IMR-90 (cell line): ENCODE results near the gene PRKAR1B. TPM values are rescaled to one million over a fixed set of nuclear protein-coding genes. Genes with fewer than 3 reads are reported as not detected.

Source experiments
- ATAC-seq: fragments of 200-7000 bp; cut with Tn5 transposase; 2 replicates; pipeline ENCODE4 v1.9.1; 2020; ENCODE audit warnings: low read depth, mild to moderate bottlenecking, moderate library complexity
- BruUV-seq: library from RNA; stranded (reverse); fragments of 400-500 nt; replicated peaks from 2 replicates; lab custom pipeline; 2021; lab: Mats Ljungman, UMichigan
- CTCF ChIA-PET: fragments of 300-600 bp; formaldehyde crosslinking; extraction: SDS; loops from one replicate; lab custom pipeline; 2021; ENCODE audit warnings: antibody characterized with exemption; lab: Yijun Ruan, JAX
- POLR2A ChIA-PET: fragments of 300-600 bp; sonication (Branson Sonifier 250); formaldehyde crosslinking; loops from one replicate; lab custom pipeline; 2022; ENCODE audit warnings: antibody characterized with exemption; ENCODE audit not compliant: unreplicated experiment; lab: Charles Lee
- DNase-seq: peaks from one replicate; pipeline ENCODE4 v3.0.0; 2013
- H2AFZ ChIP-seq: replicated peaks from 2 replicates; pipeline ENCODE3; 2013; ENCODE audit warnings: low read length, mild to moderate bottlenecking; ENCODE audit not compliant: poor library complexity
- H2AK5ac ChIP-seq: 2 replicates; pipeline ENCODE4 v1.6.1; 2013; ENCODE audit warnings: low read depth, low read length, inconsistent platforms
- H2AK9ac ChIP-seq: replicated peaks from 2 replicates; pipeline ENCODE3; 2013; ENCODE audit warnings: mild to moderate bottlenecking, low read depth, low read length, moderate library complexity; ENCODE audit not compliant: poor library complexity
- H2BK120ac ChIP-seq: 2 replicates; pipeline ENCODE4 v1.6.1; 2013; ENCODE audit warnings: low read depth, low read length, inconsistent platforms
- H2BK15ac ChIP-seq: 3 replicates; pipeline ENCODE4 v1.6.1; 2013; ENCODE audit warnings: low read depth, low read length, inconsistent platforms
- H2BK20ac ChIP-seq: 2 replicates; pipeline ENCODE4 v1.6.1; 2013; ENCODE audit warnings: low read depth, mild to moderate bottlenecking, inconsistent platforms, low read length, moderate library complexity
- H2BK5ac ChIP-seq: 2 replicates; pipeline ENCODE4 v1.6.1; 2013; ENCODE audit warnings: mild to moderate bottlenecking, low read depth, low read length, inconsistent platforms; ENCODE audit not compliant: poor library complexity, severe bottlenecking
- H3K14ac ChIP-seq: replicated peaks from 2 replicates; pipeline ENCODE4 v1.6.1; 2013; ENCODE audit warnings: low read depth, low read length, inconsistent platforms
- H3K18ac ChIP-seq: 2 replicates; pipeline ENCODE4 v1.6.1; 2013; ENCODE audit warnings: low read depth, low read length, control low read depth
- H3K23ac ChIP-seq: 2 replicates; pipeline ENCODE4 v1.6.1; 2013; ENCODE audit warnings: low read depth, low read length, inconsistent platforms
- H3K27ac ChIP-seq: 2 replicates; pipeline ENCODE4 v1.5.1; 2013; ENCODE audit warnings: mild to moderate bottlenecking, control low read depth, low read length; ENCODE audit not compliant: insufficient read depth
- H3K27me3 ChIP-seq: 2 replicates; pipeline ENCODE4 v1.6.1; 2013; ENCODE audit warnings: low read length; ENCODE audit not compliant: control insufficient read depth, insufficient read depth
- H3K36me3 ChIP-seq: 2 replicates; pipeline ENCODE4 v1.6.1; 2013; ENCODE audit warnings: low read length, mixed read lengths; ENCODE audit not compliant: control insufficient read depth, insufficient read depth
- H3K4ac ChIP-seq: 2 replicates; pipeline ENCODE4 v1.6.1; 2013; ENCODE audit warnings: low read depth, low read length, inconsistent platforms
- H3K4me1 ChIP-seq: 2 replicates; pipeline ENCODE4 v1.6.1; 2013; ENCODE audit warnings: low read length, mixed read lengths; ENCODE audit not compliant: control insufficient read depth, insufficient read depth
- H3K4me2 ChIP-seq: 2 replicates; pipeline ENCODE4 v1.6.1; 2013; ENCODE audit warnings: low read depth, mild to moderate bottlenecking, control low read depth, low read length, moderate library complexity
- H3K4me3 ChIP-seq: 2 replicates; pipeline ENCODE4 v1.5.1; 2013; ENCODE audit warnings: low read depth, mild to moderate bottlenecking, control low read depth, low read length, moderate library complexity; ENCODE audit not compliant: insufficient read depth
- H3K56ac ChIP-seq: 2 replicates; pipeline ENCODE4 v1.6.1; 2013; ENCODE audit warnings: low read length, inconsistent platforms; ENCODE audit not compliant: insufficient read depth; ENCODE audit errors: extremely low read depth
- H3K79me1 ChIP-seq, 2 experiments: 2 replicates each; pipeline ENCODE4 v1.6.1; 2013; ENCODE audit warnings: low read length in 2 of 2, inconsistent platforms in 1 of 2, low read depth in 1 of 2
- H3K9ac ChIP-seq: 2 replicates; pipeline ENCODE4 v1.6.1; 2013; ENCODE audit warnings: low read depth, low read length, control low read depth
- H3K9me1 ChIP-seq: 2 replicates; pipeline ENCODE4 v1.6.1; 2013; ENCODE audit warnings: low read length, inconsistent platforms; ENCODE audit not compliant: insufficient read depth
- H3K9me3 ChIP-seq: 2 replicates; pipeline ENCODE4 v1.6.1; 2013; ENCODE audit warnings: low read length; ENCODE audit not compliant: control insufficient read depth, insufficient read depth
- H4K20me1 ChIP-seq: 2 replicates; pipeline ENCODE4 v1.6.1; 2013; ENCODE audit warnings: low read length, inconsistent platforms; ENCODE audit not compliant: insufficient read depth
- H4K5ac ChIP-seq: 2 replicates; pipeline ENCODE4 v1.6.1; 2013; ENCODE audit warnings: mild to moderate bottlenecking, low read depth, low read length, control low read depth
- H4K8ac ChIP-seq, 2 experiments: 2 replicates each; pipeline ENCODE4 v1.6.1; 2013; ENCODE audit warnings: low read depth in 2 of 2, low read length in 2 of 2, control low read depth in 1 of 2, inconsistent platforms in 1 of 2
- H4K91ac ChIP-seq: 2 replicates; pipeline ENCODE4 v1.6.1; 2013; ENCODE audit warnings: low read depth, low read length, inconsistent platforms; ENCODE audit not compliant: insufficient read depth
- BHLHE40 ChIP-seq: fragments of 150-350 bp; IDR thresholded peaks from 2 replicates; pipeline ENCODE4 v1.6.1; 2016; ENCODE audit warnings: mild to moderate bottlenecking, low read depth, low read length
- CEBPB ChIP-seq: IDR thresholded peaks from 2 replicates; pipeline ENCODE4 v1.6.1; 2012; ENCODE audit warnings: low read depth, low read length, improper control_type of control experiment
- CHD1 ChIP-seq: IDR thresholded peaks from 2 replicates; pipeline ENCODE4 v1.6.1; 2012; ENCODE audit warnings: low read depth, low read length, improper control_type of control experiment
- MAZ ChIP-seq: IDR thresholded peaks from 2 replicates; pipeline ENCODE4 v1.6.1; 2012; ENCODE audit warnings: low read depth, mild to moderate bottlenecking, low read length, improper control_type of control experiment, moderate library complexity, borderline replicate concordance
- MXI1 ChIP-seq: IDR thresholded peaks from 2 replicates; pipeline ENCODE4 v1.6.1; 2012; ENCODE audit warnings: low read depth, mild to moderate bottlenecking, low read length, moderate library complexity, borderline replicate concordance
- NFE2L2 ChIP-seq: fragments of 150-350 bp; IDR thresholded peaks from 2 replicates; pipeline ENCODE4 v1.6.1; 2016; ENCODE audit warnings: low read depth, mild to moderate bottlenecking, low read length
- POLR2A ChIP-seq: IDR thresholded peaks from 2 replicates; pipeline ENCODE4 v1.6.1; 2012; ENCODE audit warnings: mild to moderate bottlenecking, low read depth, low read length
- RAD21 ChIP-seq: IDR thresholded peaks from 2 replicates; pipeline ENCODE4 v1.6.1; 2012; ENCODE audit warnings: low read length, improper control_type of control experiment
- WGBS, 2 experiments: methylation state at CpG; one replicate each; pipeline versions ENCODE4 v1.1.5 to v1.1.7; 2013; ENCODE audit warnings: missing lambda C conversion rate in 2 of 2; ENCODE audit not compliant: insufficient read length in 1 of 2; ENCODE audit errors: extremely low coverage in 2 of 2; 5-methylcytosine and 5-hydroxymethylcytosine counted together
- dilution Hi-C: fragments of 300-500 bp; cut with HindIII; formaldehyde crosslinking; loops from one replicate; pipeline ENCODE4 v1.14.3; 2018; ENCODE audit warnings: low sequenced_read_pairs; ENCODE audit not compliant: unreplicated experiment
- in situ Hi-C: fragments of 300-500 bp; cut with MboI; formaldehyde crosslinking; loops from 3 replicates; pipeline ENCODE4 v1.14.3; 2019; ENCODE audit warnings: low sequenced_read_pairs, inconsistent platforms, mixed read lengths
- intact Hi-C: fragments of 100-400 bp; cut with micrococcal nuclease; formaldehyde crosslinking; loops from 2 replicates; pipeline ENCODE4 v1.10.0; 2022
- polyA plus RNA-seq, 3 experiments: library from polyadenylated mRNA; depleted of rRNA; stranded (reverse); fragments of >200 nt; gene quantifications; 2 replicates each; pipeline ENCODE4 v1.2.3, GENCODE V29; 2012; ENCODE audit warnings: low replicate concordance in 1 of 3
- total RNA-seq: library from RNA; depleted of rRNA; stranded (reverse); fragments of >200 nt; gene quantifications from 2 replicates; pipeline ENCODE4 v1.2.3, GENCODE V29; 2012
- TF ChIP-seq, protein P1 (sequence below): fragments of 150-350 bp; IDR thresholded peaks from 2 replicates; pipeline ENCODE4 v1.6.1; 2017; ENCODE audit warnings: mild to moderate bottlenecking, antibody characterized with exemption, low read length, low read depth
- TF ChIP-seq, protein P2 (sequence below): fragments of 150-350 bp; IDR thresholded peaks from 2 replicates; pipeline ENCODE4 v1.6.1; 2016; ENCODE audit warnings: low read depth, mild to moderate bottlenecking, low read length, moderate library complexity, borderline replicate concordance
- TF ChIP-seq, protein P3 (sequence below): conservative IDR thresholded peaks from 2 replicates; pipeline ENCODE4 v1.5.1; 2012; ENCODE audit warnings: mild to moderate bottlenecking, low read depth, low read length, improper control_type of control experiment

PRKAR1B gene
- total and polyA plus RNA-seq, 2 of the 4 experiments (the other 2 are of a cell fraction) = 15.2 to 20.2 TPM

GRCh38 chr7:549066-549890 lies 177.8 kb downstream of the PRKAR1B start (continued):
- TF ChIP-seq, protein P1, sequence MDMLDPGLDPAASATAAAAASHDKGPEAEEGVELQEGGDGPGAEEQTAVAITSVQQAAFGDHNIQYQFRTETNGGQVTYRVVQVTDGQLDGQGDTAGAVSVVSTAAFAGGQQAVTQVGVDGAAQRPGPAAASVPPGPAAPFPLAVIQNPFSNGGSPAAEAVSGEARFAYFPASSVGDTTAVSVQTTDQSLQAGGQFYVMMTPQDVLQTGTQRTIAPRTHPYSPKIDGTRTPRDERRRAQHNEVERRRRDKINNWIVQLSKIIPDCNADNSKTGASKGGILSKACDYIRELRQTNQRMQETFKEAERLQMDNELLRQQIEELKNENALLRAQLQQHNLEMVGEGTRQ = no peak

- Histone ChIP-seq H4K20me1 (no peaks in the 10 kb centered on the region), H2AFZ (no peak overlapping the region), H3K56ac (no peak overlapping the region), H3K9me1 (0 out of 2 replicates have a peak, but pooled peaks cover 4% of the 10 kb centered on the region), H3K79me1 (no peaks in the 10 kb centered on the region), H2BK20ac (no peak overlapping the region), H2BK15ac (no peak overlapping the region), H3K4ac (no peak overlapping the region), H2BK120ac (no peak overlapping the region), H3K23ac (no peak overlapping the region), H3K4me3 (no peak overlapping the region), H2AK9ac (no peak overlapping the region), H4K91ac (no peak overlapping the region), H3K27ac (no peak overlapping the region), H3K36me3 (no peaks in the 10 kb centered on the region), H2AK5ac (no peak overlapping the region), H3K14ac (no peak overlapping the region), H3K4me1 (peaks cover 3% of the 10 kb centered on the region), H3K27me3 (no peaks in the 10 kb centered on the region; the same call in 1 of the 2 replicates), H2BK5ac (no peak overlapping the region), H4K8ac (no peak overlapping the region), H3K4me2 (no peak overlapping the region), H3K9me3 (no peaks in the 10 kb centered on the region), H4K5ac (no peak overlapping the region), H3K9ac (no peak overlapping the region), H3K18ac (no peak overlapping the region)
- DNase-seq = no peak
- ChIA-PET CTCF (no interaction called here), POLR2A (no interaction called here)
- 91% methylated on average over 4 of the region's 11 CpGs; no CpG with 5 or more reads in 1 of the 2 experiments for WGBS, 2 experiments
- in situ Hi-C loops (no loop called here), dilution Hi-C loops (no loop called here), intact Hi-C loops (no loop called here)
- no TSS peak for BruUV-seq
- ATAC-seq = no peak
- TF ChIP-seq, protein P2, sequence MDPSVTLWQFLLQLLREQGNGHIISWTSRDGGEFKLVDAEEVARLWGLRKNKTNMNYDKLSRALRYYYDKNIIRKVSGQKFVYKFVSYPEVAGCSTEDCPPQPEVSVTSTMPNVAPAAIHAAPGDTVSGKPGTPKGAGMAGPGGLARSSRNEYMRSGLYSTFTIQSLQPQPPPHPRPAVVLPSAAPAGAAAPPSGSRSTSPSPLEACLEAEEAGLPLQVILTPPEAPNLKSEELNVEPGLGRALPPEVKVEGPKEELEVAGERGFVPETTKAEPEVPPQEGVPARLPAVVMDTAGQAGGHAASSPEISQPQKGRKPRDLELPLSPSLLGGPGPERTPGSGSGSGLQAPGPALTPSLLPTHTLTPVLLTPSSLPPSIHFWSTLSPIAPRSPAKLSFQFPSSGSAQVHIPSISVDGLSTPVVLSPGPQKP = no peak
- TF ChIP-seq CEBPB = no peak
- no peak for TF ChIP-seq BHLHE40
- TF ChIP-seq POLR2A = no peak
- TF ChIP-seq, protein P3, sequence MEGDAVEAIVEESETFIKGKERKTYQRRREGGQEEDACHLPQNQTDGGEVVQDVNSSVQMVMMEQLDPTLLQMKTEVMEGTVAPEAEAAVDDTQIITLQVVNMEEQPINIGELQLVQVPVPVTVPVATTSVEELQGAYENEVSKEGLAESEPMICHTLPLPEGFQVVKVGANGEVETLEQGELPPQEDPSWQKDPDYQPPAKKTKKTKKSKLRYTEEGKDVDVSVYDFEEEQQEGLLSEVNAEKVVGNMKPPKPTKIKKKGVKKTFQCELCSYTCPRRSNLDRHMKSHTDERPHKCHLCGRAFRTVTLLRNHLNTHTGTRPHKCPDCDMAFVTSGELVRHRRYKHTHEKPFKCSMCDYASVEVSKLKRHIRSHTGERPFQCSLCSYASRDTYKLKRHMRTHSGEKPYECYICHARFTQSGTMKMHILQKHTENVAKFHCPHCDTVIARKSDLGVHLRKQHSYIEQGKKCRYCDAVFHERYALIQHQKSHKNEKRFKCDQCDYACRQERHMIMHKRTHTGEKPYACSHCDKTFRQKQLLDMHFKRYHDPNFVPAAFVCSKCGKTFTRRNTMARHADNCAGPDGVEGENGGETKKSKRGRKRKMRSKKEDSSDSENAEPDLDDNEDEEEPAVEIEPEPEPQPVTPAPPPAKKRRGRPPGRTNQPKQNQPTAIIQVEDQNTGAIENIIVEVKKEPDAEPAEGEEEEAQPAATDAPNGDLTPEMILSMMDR = no peak
- TF ChIP-seq CHD1 = no peak
- no peak for TF ChIP-seq MXI1
- no peak for TF ChIP-seq NFE2L2
- no peak for TF ChIP-seq RAD21
- TF ChIP-seq MAZ = no peak
- TF ChIP-seq, protein P1 = no peak
Observed at GRCh38 chr7:548401-548800, 178.7 kb downstream of the PRKAR1B start.
